GM23248 (cell line): ENCODE measurements around the gene STEAP3.

Source experiments
- EZH2 ChIP-seq: fragments of 200-600 bp; sonication (generic); IDR thresholded peaks from 2 replicates; pipeline ENCODE4 v1.6.1; 2018; ENCODE audit warnings: antibody characterized with exemption, mild to moderate bottlenecking; ENCODE audit not compliant: insufficient read depth, poor library complexity, severe bottlenecking
- EZH2phosphoT487 ChIP-seq: fragments of 200-600 bp; sonication (generic); IDR thresholded peaks from 2 replicates; pipeline ENCODE4 v1.6.1; 2018; ENCODE audit warnings: antibody characterized with exemption, moderate library complexity, mild to moderate bottlenecking, low read depth; ENCODE audit not compliant: insufficient read depth

DNA sequence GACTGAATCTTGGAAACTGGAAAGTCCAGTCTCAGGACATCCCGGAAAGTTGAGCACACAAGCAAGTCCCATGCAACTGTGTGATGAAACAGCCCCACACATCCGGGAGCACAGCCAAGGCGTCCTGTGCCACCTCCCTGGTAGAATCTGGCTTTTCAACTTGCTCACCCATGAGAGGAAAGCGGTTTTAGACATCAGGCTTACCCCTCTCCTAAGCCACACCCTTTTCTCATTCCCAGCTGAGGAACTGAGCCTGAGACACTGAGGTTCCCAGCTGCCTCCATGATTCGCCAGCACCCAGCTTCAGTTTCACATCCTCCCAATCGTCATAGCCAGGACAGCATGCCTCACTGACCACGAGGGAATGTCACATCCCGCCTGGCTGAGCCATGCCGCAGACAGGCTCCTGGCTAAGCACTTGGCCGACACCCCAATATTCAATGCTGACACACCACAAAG, 60.3 kb downstream of the STEAP3 start:
- TF ChIP-seq EZH2 (no peak), EZH2phosphoT487 (no peak)
